H1 (cell line): ENCODE results near the gene TGFBI. TPM values are rescaled to one million over a fixed set of nuclear protein-coding genes. Genes with fewer than 3 reads are reported as not detected.

Source experiments
- CTCF ChIA-PET: fragments of 300-600 bp; sonication (Branson Sonifier 250); formaldehyde crosslinking; loops from one replicate; lab custom pipeline; 2021; ENCODE audit not compliant: partially characterized antibody; lab: Charles Lee
- POLR2A ChIA-PET: fragments of 300-600 bp; sonication (Branson Sonifier 250); formaldehyde crosslinking; loops from one replicate; lab custom pipeline; 2021; ENCODE audit warnings: inconsistent platforms; ENCODE audit not compliant: partially characterized antibody; lab: Charles Lee
- DNase-seq, 2 experiments: peaks; one replicate each; pipeline versions ENCODE4 v3.0.0 to v3.0.0-alpha.2; 2010 to 2022; ENCODE audit warnings: low spot score in 2 of 2, low read depth in 1 of 2, mixed read lengths in 1 of 2
- FAIRE-seq: peaks from 2 replicates; lab custom pipeline; 2011; peaks lifted over from hg19 to GRCh38; lab: Jason Lieb, UNC
- H2AFZ ChIP-seq: 2 replicates; pipeline ENCODE4 v1.8.1; 2012; ENCODE audit warnings: low read length, inconsistent platforms
- H2AK5ac ChIP-seq: 2 replicates; pipeline ENCODE4 v1.6.1; 2013; ENCODE audit warnings: low read depth, low read length
- H2BK120ac ChIP-seq: replicated peaks from 2 replicates; pipeline ENCODE3; 2013; ENCODE audit warnings: low read depth, low read length, inconsistent platforms
- H2BK12ac ChIP-seq: 2 replicates; pipeline ENCODE4 v1.6.1; 2013; ENCODE audit warnings: low read depth, low read length
- H2BK15ac ChIP-seq: 2 replicates; pipeline ENCODE4 v1.6.1; 2013; ENCODE audit warnings: low read length
- H2BK20ac ChIP-seq: 2 replicates; pipeline ENCODE4 v1.6.1; 2013; ENCODE audit warnings: low read length
- H2BK5ac ChIP-seq: 2 replicates; pipeline ENCODE4 v1.6.1; 2013; ENCODE audit warnings: low read depth, low read length
- H3K14ac ChIP-seq: 2 replicates; pipeline ENCODE4 v1.6.1; 2013; ENCODE audit warnings: inconsistent platforms; ENCODE audit not compliant: insufficient read length
- H3K18ac ChIP-seq: 2 replicates; pipeline ENCODE4 v1.6.1; 2013; ENCODE audit warnings: low read length; ENCODE audit errors: extremely low read depth
- H3K23ac ChIP-seq: 2 replicates; pipeline ENCODE4 v1.6.1; 2013; ENCODE audit warnings: inconsistent platforms; ENCODE audit not compliant: insufficient read length
- H3K23me2 ChIP-seq: 2 replicates; pipeline ENCODE4 v1.6.1; 2013; ENCODE audit warnings: low read depth, low read length
- H3K27ac ChIP-seq: 2 replicates; pipeline ENCODE4 v1.6.1; 2011; ENCODE audit warnings: low read depth, low read length, inconsistent platforms
- H3K27me3 ChIP-seq, 4 experiments: replicated peaks in 1 of 4; 1 replicate in 1 of 4; 2 replicates in 3 of 4; pipeline versions ENCODE4 v1.6.1 to v1.8.1; 2011 to 2013; ENCODE audit warnings: low read length in 3 of 4, mild to moderate bottlenecking in 3 of 4, inconsistent platforms in 2 of 4, mixed read lengths in 2 of 4, moderate library complexity in 1 of 4; ENCODE audit not compliant: control insufficient read depth in 3 of 4, insufficient read depth in 3 of 4; ENCODE audit errors: extremely low read depth in 1 of 4
- H3K36me3 ChIP-seq, 4 experiments: 2 replicates each; pipeline versions ENCODE4 v1.6.1 to v1.8.1; 2011 to 2013; ENCODE audit warnings: mild to moderate bottlenecking in 4 of 4, low read length in 3 of 4, moderate library complexity in 2 of 4, control low read depth in 1 of 4, inconsistent platforms in 1 of 4; ENCODE audit not compliant: insufficient read depth in 4 of 4, control insufficient read depth in 2 of 4
- H3K4ac ChIP-seq: replicated peaks from 2 replicates; pipeline ENCODE3; 2013; ENCODE audit warnings: low read length, low read depth, mixed read lengths, inconsistent platforms; ENCODE audit not compliant: insufficient read length
- H3K4me1 ChIP-seq, 4 experiments: replicated peaks in 1 of 4; 1 replicate in 1 of 4; 2 replicates in 3 of 4; pipeline versions ENCODE4 v1.6.1 to v1.8.1; 2011 to 2013; ENCODE audit warnings: low read length in 3 of 4, inconsistent platforms in 2 of 4, mixed read lengths in 1 of 4; ENCODE audit not compliant: insufficient read depth in 4 of 4, control insufficient read depth in 3 of 4
- H3K4me2 ChIP-seq, 2 experiments: 2 replicates each; pipeline versions ENCODE4 v1.6.1 to v1.8.1; 2011 to 2013; ENCODE audit warnings: low read depth in 2 of 2, low read length in 2 of 2, control low read depth in 1 of 2, inconsistent platforms in 1 of 2, mild to moderate bottlenecking in 1 of 2; ENCODE audit not compliant: insufficient read depth in 1 of 2
- H3K4me3 ChIP-seq, 4 experiments: fragments of 200-600, 300-600 bp in 1 of 4; sonication (generic), shearing (Covaris generic), sonication (Bioruptor Twin) in 1 of 4; 2 replicates each; pipeline versions ENCODE4 v1.5.1 to v1.8.1; 2011 to 2016; ENCODE audit warnings: low read length in 4 of 4, low read depth in 3 of 4, control low read depth in 2 of 4, inconsistent platforms in 2 of 4, mild to moderate bottlenecking in 2 of 4, mixed read lengths in 1 of 4, moderate library complexity in 1 of 4; ENCODE audit not compliant: insufficient read depth in 2 of 4; ENCODE audit errors: extremely low read depth in 1 of 4
- H3K56ac ChIP-seq: replicated peaks from 2 replicates; pipeline ENCODE3; 2013; ENCODE audit warnings: low read depth, mild to moderate bottlenecking, mixed read lengths, low read length, inconsistent platforms; ENCODE audit not compliant: insufficient read length
- H3K79me1 ChIP-seq: 2 replicates; pipeline ENCODE4 v1.6.1; 2013; ENCODE audit warnings: low read depth, low read length, control low read depth
- H3K79me2 ChIP-seq, 2 experiments: 2 replicates each; pipeline versions ENCODE4 v1.6.1 to v1.8.1; 2012 to 2013; ENCODE audit warnings: low read length in 2 of 2, mild to moderate bottlenecking in 2 of 2, inconsistent platforms in 1 of 2; ENCODE audit not compliant: insufficient read depth in 2 of 2, control insufficient read depth in 1 of 2
- H3K9ac ChIP-seq, 4 experiments: replicated peaks in 1 of 4; 1 replicate in 1 of 4; 2 replicates in 3 of 4; pipeline versions ENCODE4 v1.6.1 to v1.8.1; 2011 to 2013; ENCODE audit warnings: low read depth in 3 of 4, low read length in 3 of 4, control low read depth in 2 of 4, mild to moderate bottlenecking in 2 of 4, moderate library complexity in 2 of 4, inconsistent platforms in 1 of 4; ENCODE audit errors: extremely low read depth in 1 of 4
- H3K9me3 ChIP-seq, 2 experiments: 2 replicates each; pipeline versions ENCODE4 v1.6.1 to v1.8.1; 2012 to 2013; ENCODE audit warnings: mild to moderate bottlenecking in 2 of 2, moderate library complexity in 2 of 2, control low read depth in 1 of 2, inconsistent platforms in 1 of 2, low read depth in 1 of 2, low read length in 1 of 2, mixed read lengths in 1 of 2; ENCODE audit not compliant: insufficient read depth in 2 of 2
- H4K20me1 ChIP-seq, 2 experiments: replicated peaks in 1 of 2; 2 replicates each; pipeline versions ENCODE3 to v1.8.1; 2011 to 2013; ENCODE audit warnings: inconsistent platforms in 2 of 2, low read length in 2 of 2, mild to moderate bottlenecking in 1 of 2; ENCODE audit not compliant: insufficient read depth in 2 of 2, control insufficient read depth in 1 of 2
- H4K5ac ChIP-seq: 2 replicates; pipeline ENCODE4 v1.6.1; 2013; ENCODE audit warnings: low read length, low read depth, mixed read lengths, inconsistent platforms; ENCODE audit not compliant: insufficient read length
- H4K8ac ChIP-seq: 2 replicates; pipeline ENCODE4 v1.8.0; 2013; ENCODE audit warnings: mild to moderate bottlenecking, moderate library complexity, low read length, inconsistent platforms; ENCODE audit not compliant: insufficient read depth; ENCODE audit errors: extremely low read depth
- H4K91ac ChIP-seq: replicated peaks from 2 replicates; pipeline ENCODE3; 2013; ENCODE audit warnings: low read length, mixed read lengths, inconsistent platforms; ENCODE audit not compliant: insufficient read length
- BRCA1 ChIP-seq: IDR thresholded peaks from 2 replicates; pipeline ENCODE4 v1.6.1; 2012; ENCODE audit warnings: low read depth, low read length, improper control_type of control experiment
- CHD2 ChIP-seq: IDR thresholded peaks from 2 replicates; pipeline ENCODE4 v1.6.1; 2012; ENCODE audit warnings: low read length, improper control_type of control experiment
- EGR1 ChIP-seq: IDR thresholded peaks from 2 replicates; pipeline ENCODE4 v1.6.1; 2011; ENCODE audit warnings: low read depth, low read length, borderline replicate concordance
- EP300 ChIP-seq, 2 experiments: IDR thresholded peaks; 1 replicate in 1 of 2; 2 replicates in 1 of 2; pipeline ENCODE4 v1.6.1; 2011 to 2012; ENCODE audit warnings: low read depth in 2 of 2, low read length in 2 of 2, mild to moderate bottlenecking in 2 of 2, borderline replicate concordance in 1 of 2, inconsistent platforms in 1 of 2, moderate library complexity in 1 of 2
- KDM4A ChIP-seq: IDR thresholded peaks from one replicate; pipeline ENCODE4 v1.7.1; 2012; ENCODE audit warnings: low read depth, mild to moderate bottlenecking, moderate library complexity, low read length, inconsistent platforms; ENCODE audit not compliant: severe bottlenecking
- PHF8 ChIP-seq: fragments of 200-600 bp; sonication (generic); conservative IDR thresholded peaks from 2 replicates; pipeline ENCODE4 v1.7.1; 2012; ENCODE audit warnings: low read depth, mild to moderate bottlenecking, inconsistent platforms, low read length, moderate library complexity
- POLR2AphosphoS5 ChIP-seq: IDR thresholded peaks from 2 replicates; pipeline ENCODE4 v1.6.1; 2011; ENCODE audit warnings: low read depth, low read length
- SIN3A ChIP-seq, 2 experiments: IDR thresholded peaks in 1 of 2; conservative IDR thresholded peaks in 1 of 2; 2 replicates each; pipeline ENCODE4 v1.6.1; 2011 to 2012; ENCODE audit warnings: low read length in 2 of 2, improper control_type of control experiment in 1 of 2, low read depth in 1 of 2, mild to moderate bottlenecking in 1 of 2
- SP4 ChIP-seq: IDR thresholded peaks from 2 replicates; pipeline ENCODE4 v1.6.1; 2012; ENCODE audit warnings: low read length, inconsistent platforms
- TAF7 ChIP-seq: optimal IDR thresholded peaks from 2 replicates; pipeline ENCODE3; 2011; ENCODE audit warnings: low read depth, mild to moderate bottlenecking, inconsistent platforms, low read length, moderate library complexity, borderline replicate concordance
- WGBS, 2 experiments: shearing (Covaris generic) in 1 of 2; methylation state at CpG; one replicate each; pipeline versions ENCODE4 v1.1.6 to v1.1.7; 2013 to 2015; ENCODE audit warnings: low lambda C conversion rate in 2 of 2, mixed read lengths in 2 of 2, inconsistent platforms in 1 of 2, low coverage in 1 of 2, missing lambda C conversion rate in 1 of 2; ENCODE audit not compliant: insufficient replicate concordance in 2 of 2, insufficient coverage in 1 of 2, insufficient read length in 1 of 2; ENCODE audit errors: extremely low coverage in 1 of 2, missing lambda C conversion rate in 1 of 2; 5-methylcytosine and 5-hydroxymethylcytosine counted together
- polyA plus RNA-seq, 7 experiments: library from polyadenylated mRNA; depleted of rRNA in 3 of 7; stranded (reverse) in 5 of 7; unstranded in 2 of 7; fragments of >200 nt in 5 of 7; fragments of 200-250 nt in 2 of 7; gene quantifications; 1 replicate in 5 of 7; 2 replicates in 1 of 7; 4 replicates in 1 of 7; pipeline versions ENCODE4 v1.2.1 to v1.2.3, GENCODE V29; 2011 to 2013; ENCODE audit warnings: missing spikeins in 2 of 7, mixed read lengths in 2 of 7
- total RNA-seq: library from RNA; stranded (reverse); fragmentation: NEBNext Ultra II Directional; extraction: Animal tissue kit (Norgen Biotek cat#: 25700); gene quantifications from 2 replicates; pipeline ENCODE4 v1.2.1, GENCODE V29; 2021
- TF ChIP-seq, protein P1 (sequence below): IDR thresholded peaks from 2 replicates; pipeline ENCODE4 v1.6.1; 2012; ENCODE audit warnings: inconsistent platforms

TGFBI gene
- total and polyA plus RNA-seq, 2 of the 8 experiments (the other 6 are each of a cell fraction or from before 2014, with no cell fraction given): 6.0 to 8.5 TPM

GRCh38 chr5:136094189-136094912 lies 65.6 kb downstream of the TGFBI start:
- no peak overlapping the region for H3K14ac ChIP-seq
- TF ChIP-seq PHF8 (no peak), SP4 (no peak), TAF7 (no peak), BRCA1 (no peak), SIN3A (conservative IDR thresholded peaks at IDR 0.05 in 1 of 2, IDR thresholded peaks at IDR 0.05 in 1 of 2; ENCODE audit: low read depth in 1 of 2, low read length in 2 of 2) (no peak), CHD2 (no peak), KDM4A (no peak), EGR1 (no peak), EP300 (IDR thresholded peaks at IDR 0.05; ENCODE audit: borderline replicate concordance in 1 of 2, low read depth in 2 of 2, low read length in 2 of 2) (no peak), POLR2AphosphoS5 (no peak)
- TF ChIP-seq, protein P1, sequence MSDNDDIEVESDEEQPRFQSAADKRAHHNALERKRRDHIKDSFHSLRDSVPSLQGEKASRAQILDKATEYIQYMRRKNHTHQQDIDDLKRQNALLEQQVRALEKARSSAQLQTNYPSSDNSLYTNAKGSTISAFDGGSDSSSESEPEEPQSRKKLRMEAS: no peak
- no peak overlapping the region for H2AFZ ChIP-seq
- no peaks in the 10 kb centered on the region for H4K20me1 ChIP-seq
- H3K9me3 ChIP-seq: no peaks in the 10 kb centered on the region
- H3K4me1 ChIP-seq: peaks cover 3 to 6% (median 4%) of the 10 kb centered on the region in 4 experiments; a peak in 4 of 7 replicates
- H3K36me3 ChIP-seq: no peaks in the 10 kb centered on the region
- H4K91ac ChIP-seq: no peak overlapping the region
- WGBS, 2 experiments: 83% methylated on average over 3 of the region's 3 CpGs; no CpG with 5 or more reads in 1 of the 2 experiments
- no peaks in the 10 kb centered on the region for H3K27me3 ChIP-seq
- no peak overlapping the region for H3K18ac ChIP-seq
- no peak overlapping the region for H4K5ac ChIP-seq
- H2BK120ac ChIP-seq: no peak overlapping the region
- H3K4me3 ChIP-seq: no peak overlapping the region
- no peak overlapping the region for H3K4me2 ChIP-seq
- no peak overlapping the region for H2BK15ac ChIP-seq
- H3K9ac ChIP-seq: no peak overlapping the region
- H2BK20ac ChIP-seq: no peak overlapping the region
- no peak overlapping the region for H2BK12ac ChIP-seq
- DNase-seq (no peak), FAIRE-seq (no peak)
- H3K23me2 ChIP-seq: 0 out of 2 replicates have a peak, but pooled peaks cover 1% of the 10 kb centered on the region
- H3K79me1 ChIP-seq: no peaks in the 10 kb centered on the region
- no peak overlapping the region for H3K56ac ChIP-seq
- no peaks in the 10 kb centered on the region for H3K79me2 ChIP-seq
- H3K27ac ChIP-seq: no peak overlapping the region
- POLR2A ChIA-PET: no interaction called here
- CTCF ChIA-PET: interaction anchor here (1.4 to 8.0 kb wide), 3 partner anchors 12 to 203 kb away, joined by 3 to 46 read pairs (median 3); no protein-coding TSS in a partner anchor
- no peak overlapping the region for H2BK5ac ChIP-seq
- H3K23ac ChIP-seq: no peak overlapping the region
- no peak overlapping the region for H2AK5ac ChIP-seq
- no peak overlapping the region for H3K4ac ChIP-seq
- H4K8ac ChIP-seq: no peak overlapping the region
